Breast epithelium (tissue), 4 donors: ENCODE results near the gene CHDH. TPM values are rescaled to one million over a fixed set of nuclear protein-coding genes. Genes with fewer than 3 reads are reported as not detected.

Source experiments
- DNase-seq, 2 donors: peaks; one replicate each; pipeline ENCODE4 v3.0.0-alpha.2; 2019; ENCODE audit warnings: low spot score in 2 of 2
- H3K27ac ChIP-seq, 2 donors: fragments of 200-600 bp; sonication (generic) in 1 of 2; one replicate each; pipeline ENCODE4 v1.5.1; 2016 to 2019; ENCODE audit warnings: mild to moderate bottlenecking in 1 of 2
- H3K27me3 ChIP-seq, 2 donors: fragments of 200-600 bp; sonication (generic) in 1 of 2; one replicate each; pipeline versions ENCODE4 v1.5.1 to v1.6.0; 2017 to 2019; ENCODE audit warnings: control low read depth in 1 of 2, mild to moderate bottlenecking in 1 of 2
- H3K36me3 ChIP-seq: fragments of 200-600 bp; one replicate; pipeline ENCODE4 v1.5.1; 2019
- H3K4me1 ChIP-seq, 2 donors: fragments of 200-600 bp; sonication (generic); one replicate each; pipeline ENCODE4 v1.5.1; 2016 to 2019; ENCODE audit warnings: control low read depth in 1 of 2
- H3K4me3 ChIP-seq, 3 donors: fragments of 200-600 bp; sonication (generic); 1 replicate in 2 of 3; 2 replicates in 1 of 3; pipeline ENCODE4 v1.5.1; 2016 to 2019; ENCODE audit warnings: mild to moderate bottlenecking in 3 of 3, moderate library complexity in 2 of 3
- H3K9me3 ChIP-seq, 2 donors: fragments of 200-600 bp; sonication (generic) in 1 of 2; one replicate each; pipeline ENCODE4 v1.5.1; 2016 to 2019; ENCODE audit warnings: control low read depth in 1 of 2
- POLR2A ChIP-seq: fragments of 450-650 bp; IDR thresholded peaks from one replicate; pipeline ENCODE4 v1.6.1; 2016; ENCODE audit warnings: antibody characterized with exemption, mild to moderate bottlenecking, moderate library complexity
- POLR2AphosphoS5 ChIP-seq, 3 donors: sonication (generic); formaldehyde crosslinking; IDR thresholded peaks; one replicate each; pipeline ENCODE4 v1.6.1; 2017; ENCODE audit warnings: antibody characterized with exemption in 3 of 3
- intact Hi-C: fragments of 100-400 bp; cut with DNase I; formaldehyde crosslinking; loops from one replicate; pipeline ENCODE4 v1.15.1; 2023; ENCODE audit warnings: low total_unique reads
- total RNA-seq, 3 donors: library from RNA; depleted of rRNA; stranded (reverse); fragments of >200 nt; gene quantifications; one replicate each; pipeline ENCODE4 v1.1.0, GENCODE V29; 2016
- TF ChIP-seq, protein P1 (sequence below), 3 donors: fragments of 450-650 bp; IDR thresholded peaks; one replicate each; pipeline ENCODE4 v1.5.1; 2016 to 2017; ENCODE audit warnings: antibody characterized with exemption in 3 of 3, mild to moderate bottlenecking in 3 of 3, moderate library complexity in 3 of 3

CHDH gene
- total RNA-seq, 3 donors from 2014 or later = 2.9 to 67.0 (median 27.9) TPM

DNA sequence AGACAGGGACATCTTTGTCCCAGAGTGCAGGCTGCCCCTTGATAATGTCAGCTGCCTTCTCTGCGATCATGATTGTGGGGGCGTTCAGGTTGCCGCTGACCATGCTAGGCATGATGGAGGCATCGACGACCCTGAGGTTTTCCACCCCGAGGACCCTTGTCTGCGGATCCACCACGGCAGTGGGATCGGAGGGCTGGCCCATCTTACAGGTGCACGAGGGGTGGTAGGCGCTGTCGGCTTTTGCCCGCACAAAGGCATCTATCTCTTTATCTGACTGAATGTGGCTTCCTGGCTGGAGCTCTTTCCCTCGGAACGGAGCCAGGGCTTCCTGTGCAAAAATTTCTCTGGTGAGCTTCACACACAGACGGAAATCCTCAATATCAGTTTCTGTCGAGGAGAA lies 28.4 kb downstream of the CHDH start:
- TF ChIP-seq POLR2A (no peak), POLR2AphosphoS5 (IDR thresholded peaks at IDR 0.05) (no peak)
- TF ChIP-seq, protein P1, sequence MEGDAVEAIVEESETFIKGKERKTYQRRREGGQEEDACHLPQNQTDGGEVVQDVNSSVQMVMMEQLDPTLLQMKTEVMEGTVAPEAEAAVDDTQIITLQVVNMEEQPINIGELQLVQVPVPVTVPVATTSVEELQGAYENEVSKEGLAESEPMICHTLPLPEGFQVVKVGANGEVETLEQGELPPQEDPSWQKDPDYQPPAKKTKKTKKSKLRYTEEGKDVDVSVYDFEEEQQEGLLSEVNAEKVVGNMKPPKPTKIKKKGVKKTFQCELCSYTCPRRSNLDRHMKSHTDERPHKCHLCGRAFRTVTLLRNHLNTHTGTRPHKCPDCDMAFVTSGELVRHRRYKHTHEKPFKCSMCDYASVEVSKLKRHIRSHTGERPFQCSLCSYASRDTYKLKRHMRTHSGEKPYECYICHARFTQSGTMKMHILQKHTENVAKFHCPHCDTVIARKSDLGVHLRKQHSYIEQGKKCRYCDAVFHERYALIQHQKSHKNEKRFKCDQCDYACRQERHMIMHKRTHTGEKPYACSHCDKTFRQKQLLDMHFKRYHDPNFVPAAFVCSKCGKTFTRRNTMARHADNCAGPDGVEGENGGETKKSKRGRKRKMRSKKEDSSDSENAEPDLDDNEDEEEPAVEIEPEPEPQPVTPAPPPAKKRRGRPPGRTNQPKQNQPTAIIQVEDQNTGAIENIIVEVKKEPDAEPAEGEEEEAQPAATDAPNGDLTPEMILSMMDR (IDR thresholded peaks at IDR 0.05) = no peak
- H3K9me3 ChIP-seq = no peaks in the 10 kb centered on the region
- no peak for DNase-seq
- H3K4me1 ChIP-seq = no peaks in the 10 kb centered on the region
- no peaks in the 10 kb centered on the region for H3K27me3 ChIP-seq
- H3K4me3 ChIP-seq = no peak overlapping the region
- H3K36me3 ChIP-seq = peaks cover 5% of the 10 kb centered on the region
- no peak overlapping the region for H3K27ac ChIP-seq
- intact Hi-C loops = no loop called here

DNA sequence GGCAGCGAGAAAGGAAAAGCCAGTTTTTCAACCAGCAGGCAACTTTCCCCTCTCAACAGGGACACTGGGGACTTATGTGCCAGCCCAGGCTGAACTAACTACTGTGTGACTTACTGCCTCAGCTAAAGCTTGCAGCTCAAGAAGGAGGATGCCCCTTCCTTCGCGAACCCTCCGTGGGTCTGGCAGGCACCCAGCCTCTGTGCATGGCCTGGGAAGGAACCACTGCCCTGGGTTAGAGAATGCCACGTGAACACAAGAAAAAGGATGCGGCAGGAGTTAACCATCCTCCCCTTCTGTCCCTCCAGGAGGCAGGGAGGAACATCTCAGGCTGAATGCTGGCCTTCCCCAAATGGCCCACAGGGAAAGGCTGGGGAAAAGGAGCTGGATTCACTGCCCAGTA lies 29.0 kb downstream of the CHDH start:
- Histone ChIP-seq H3K4me1 (no peaks in the 10 kb centered on the region), H3K9me3 (no peaks in the 10 kb centered on the region), H3K4me3 (no peak overlapping the region), H3K27ac (no peak overlapping the region), H3K36me3 (peaks cover 5% of the 10 kb centered on the region), H3K27me3 (no peaks in the 10 kb centered on the region)
- intact Hi-C loops = no loop called here
- no peak for DNase-seq
- TF ChIP-seq POLR2A (no peak), POLR2AphosphoS5 (IDR thresholded peaks at IDR 0.05) (no peak)
- TF ChIP-seq, protein P1 (IDR thresholded peaks at IDR 0.05) = no peak

DNA sequence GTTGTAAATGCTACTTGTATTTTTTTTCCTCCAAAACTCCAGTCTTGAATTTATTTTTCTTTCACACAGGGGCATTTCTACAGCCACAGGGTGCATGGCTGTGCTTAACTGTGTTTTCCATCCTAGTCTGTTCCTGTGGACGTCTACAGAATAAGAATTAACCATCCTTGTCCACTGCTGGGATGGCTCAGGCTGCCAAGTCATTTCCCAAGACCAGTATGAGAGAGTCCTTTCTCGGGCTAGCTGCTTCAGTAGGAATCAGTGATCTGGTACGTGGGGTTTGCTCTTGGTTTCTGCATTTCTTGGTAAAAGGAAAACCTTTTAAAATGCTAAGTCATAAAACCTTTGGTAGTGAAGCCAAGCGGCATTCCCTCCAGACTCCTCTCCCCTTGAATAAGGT lies 29.8 kb downstream of the CHDH start:
- H3K27ac ChIP-seq = no peak overlapping the region
- no peaks in the 10 kb centered on the region for H3K9me3 ChIP-seq
- no peak for TF ChIP-seq POLR2A
- no peak for TF ChIP-seq POLR2AphosphoS5 (IDR thresholded peaks at IDR 0.05)
- TF ChIP-seq, protein P1 (IDR thresholded peaks at IDR 0.05) = no peak
- no peaks in the 10 kb centered on the region for H3K4me1 ChIP-seq
- no peak for DNase-seq
- no peaks in the 10 kb centered on the region for H3K27me3 ChIP-seq
- H3K36me3 ChIP-seq = peaks cover 5% of the 10 kb centered on the region
- intact Hi-C loops = no loop called here
- no peak overlapping the region for H3K4me3 ChIP-seq

DNA sequence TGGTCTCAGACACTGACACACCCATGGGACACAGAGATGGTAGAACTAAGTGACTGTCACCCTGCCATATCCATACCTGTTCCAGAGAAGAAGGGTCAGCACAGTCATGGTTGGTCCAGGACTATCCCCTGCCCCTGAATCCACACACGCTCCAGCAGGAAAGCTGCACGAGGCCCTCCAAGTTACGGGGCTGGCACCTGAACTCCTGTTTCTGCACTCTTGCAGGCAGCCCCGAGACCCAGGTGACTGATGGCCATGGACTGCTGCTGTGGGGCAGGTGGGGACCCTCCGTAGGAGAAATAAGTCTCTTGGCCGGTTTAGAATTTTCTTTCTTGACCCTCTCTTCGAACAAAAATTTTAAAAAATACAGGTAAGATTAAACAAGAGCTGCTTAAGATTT lies 30.6 kb downstream of the CHDH start:
- H3K36me3 ChIP-seq = peaks cover 5% of the 10 kb centered on the region
- TF ChIP-seq, protein P1 (IDR thresholded peaks at IDR 0.05) = no peak
- TF ChIP-seq POLR2AphosphoS5 (IDR thresholded peaks at IDR 0.05) = no peak
- TF ChIP-seq POLR2A = no peak
- H3K4me3 ChIP-seq = no peak overlapping the region
- H3K27ac ChIP-seq = no peak overlapping the region
- no peaks in the 10 kb centered on the region for H3K4me1 ChIP-seq
- DNase-seq = no peak
- H3K9me3 ChIP-seq = no peaks in the 10 kb centered on the region
- H3K27me3 ChIP-seq = no peaks in the 10 kb centered on the region
- intact Hi-C loops = no loop called here

DNA sequence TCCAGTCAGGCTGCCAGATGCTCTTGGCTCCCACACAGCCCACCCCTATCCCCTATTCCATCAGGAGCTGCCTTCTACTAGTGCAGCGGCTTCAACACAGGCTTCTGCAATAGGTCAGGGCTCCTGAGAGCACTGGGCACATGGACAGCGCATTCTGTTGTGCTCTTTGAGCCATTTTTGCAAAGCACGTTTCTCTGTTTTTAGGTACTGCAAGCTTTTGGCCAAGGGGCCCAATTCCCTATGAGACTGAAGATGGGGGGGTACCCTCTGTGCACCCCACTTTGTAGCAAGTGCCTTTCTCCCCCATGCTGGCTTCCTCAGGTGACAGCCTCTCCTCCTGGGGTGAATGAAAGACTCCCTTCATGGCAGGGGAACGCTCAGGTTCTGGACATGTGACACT lies 31.2 kb downstream of the CHDH start:
- intact Hi-C loops = no loop called here
- no peaks in the 10 kb centered on the region for H3K4me1 ChIP-seq
- no peak overlapping the region for H3K4me3 ChIP-seq
- no peaks in the 10 kb centered on the region for H3K9me3 ChIP-seq
- H3K27ac ChIP-seq = no peak overlapping the region
- no peak for DNase-seq
- peaks cover 5% of the 10 kb centered on the region for H3K36me3 ChIP-seq
- TF ChIP-seq POLR2A (no peak), POLR2AphosphoS5 (IDR thresholded peaks at IDR 0.05) (no peak)
- TF ChIP-seq, protein P1 (IDR thresholded peaks at IDR 0.05) = no peak
- H3K27me3 ChIP-seq = no peaks in the 10 kb centered on the region
